ENCODE results near the gene PSMB11.

DNA sequence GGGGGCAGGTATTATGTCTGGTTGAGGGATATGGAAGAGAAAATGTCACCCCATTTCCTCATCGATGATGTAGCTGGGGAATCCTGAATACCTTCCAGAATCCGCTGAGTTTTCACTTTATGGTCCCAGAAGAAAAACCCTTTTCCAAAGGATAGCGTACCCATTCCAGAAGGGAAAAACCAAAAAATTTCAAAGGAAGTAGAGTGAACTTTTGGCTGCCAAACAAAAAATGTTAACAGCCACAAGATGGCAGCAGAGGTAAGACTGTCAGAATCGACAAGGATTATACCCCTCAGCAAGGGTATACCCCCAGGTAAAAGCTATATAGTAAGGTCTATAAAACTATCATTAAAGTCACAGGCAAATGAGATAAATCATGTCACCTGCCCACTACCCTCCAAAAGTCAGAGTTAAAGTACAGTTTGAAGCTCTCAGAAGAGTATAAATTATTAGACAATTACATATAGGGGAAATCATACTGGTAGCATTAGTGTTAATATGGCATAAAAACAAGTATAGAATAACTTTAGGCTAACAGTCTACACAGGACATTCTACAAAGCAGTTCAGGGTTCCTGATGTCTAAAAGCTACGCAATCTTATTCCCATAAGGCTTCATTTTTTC is 34.9 kb downstream of the PSMB11 start:
- TF ChIP-seq POLR2A (IDR thresholded peaks at IDR 0.05), result no peak
- TF ChIP-seq, protein P1, sequence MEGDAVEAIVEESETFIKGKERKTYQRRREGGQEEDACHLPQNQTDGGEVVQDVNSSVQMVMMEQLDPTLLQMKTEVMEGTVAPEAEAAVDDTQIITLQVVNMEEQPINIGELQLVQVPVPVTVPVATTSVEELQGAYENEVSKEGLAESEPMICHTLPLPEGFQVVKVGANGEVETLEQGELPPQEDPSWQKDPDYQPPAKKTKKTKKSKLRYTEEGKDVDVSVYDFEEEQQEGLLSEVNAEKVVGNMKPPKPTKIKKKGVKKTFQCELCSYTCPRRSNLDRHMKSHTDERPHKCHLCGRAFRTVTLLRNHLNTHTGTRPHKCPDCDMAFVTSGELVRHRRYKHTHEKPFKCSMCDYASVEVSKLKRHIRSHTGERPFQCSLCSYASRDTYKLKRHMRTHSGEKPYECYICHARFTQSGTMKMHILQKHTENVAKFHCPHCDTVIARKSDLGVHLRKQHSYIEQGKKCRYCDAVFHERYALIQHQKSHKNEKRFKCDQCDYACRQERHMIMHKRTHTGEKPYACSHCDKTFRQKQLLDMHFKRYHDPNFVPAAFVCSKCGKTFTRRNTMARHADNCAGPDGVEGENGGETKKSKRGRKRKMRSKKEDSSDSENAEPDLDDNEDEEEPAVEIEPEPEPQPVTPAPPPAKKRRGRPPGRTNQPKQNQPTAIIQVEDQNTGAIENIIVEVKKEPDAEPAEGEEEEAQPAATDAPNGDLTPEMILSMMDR (IDR thresholded peaks at IDR 0.05), result peak; percentile 41 to 73 (median 58)

Measured in heart left ventricle (tissue), 13 donors.